Astrocyte (in vitro differentiated cells and primary cell): ENCODE data around the gene PTH2R. TPM values are rescaled to one million over a fixed set of nuclear protein-coding genes. Genes with fewer than 3 reads are reported as not detected.

Experiments used
- DNase-seq: peaks from one replicate; pipeline ENCODE4 v3.0.0-alpha.2; 2010; ENCODE audit warnings: low read depth
- FAIRE-seq: peaks from 2 replicates; lab custom pipeline; 2011; peaks lifted over from hg19 to GRCh38; lab: Jason Lieb, UNC
- H2AFZ ChIP-seq: 2 replicates; pipeline ENCODE4 v1.6.0; 2012; ENCODE audit warnings: low read depth, low read length, inconsistent platforms
- H3K27ac ChIP-seq: 2 replicates; pipeline ENCODE4 v1.5.1; 2011; ENCODE audit warnings: low read depth, low read length, inconsistent platforms
- H3K27me3 ChIP-seq: 2 replicates; pipeline ENCODE4 v1.6.0; 2011; ENCODE audit warnings: low read length, inconsistent platforms; ENCODE audit not compliant: insufficient read depth
- H3K36me3 ChIP-seq: 2 replicates; pipeline ENCODE4 v1.5.1; 2011; ENCODE audit warnings: low read length, inconsistent platforms; ENCODE audit not compliant: insufficient read depth
- H3K4me1 ChIP-seq: 2 replicates; pipeline ENCODE4 v1.5.1; 2011; ENCODE audit warnings: low read length, inconsistent platforms; ENCODE audit not compliant: insufficient read depth
- H3K4me2 ChIP-seq: 2 replicates; pipeline ENCODE4 v1.6.0; 2012; ENCODE audit warnings: low read length, inconsistent platforms
- H3K4me3 ChIP-seq: 2 replicates; pipeline ENCODE4 v1.5.1; 2011; ENCODE audit warnings: low read depth, mild to moderate bottlenecking, low read length, inconsistent platforms; ENCODE audit not compliant: insufficient read depth
- H3K79me2 ChIP-seq: 2 replicates; pipeline ENCODE4 v1.6.0; 2012; ENCODE audit warnings: mild to moderate bottlenecking, low read length, inconsistent platforms; ENCODE audit not compliant: insufficient read depth
- H3K9ac ChIP-seq: 2 replicates; pipeline ENCODE4 v1.6.0; 2012; ENCODE audit warnings: mild to moderate bottlenecking, low read length, inconsistent platforms
- H3K9me3 ChIP-seq: 2 replicates; pipeline ENCODE4 v1.5.1; 2012; ENCODE audit warnings: low read depth, mild to moderate bottlenecking, low read length, inconsistent platforms; ENCODE audit not compliant: insufficient read depth
- H4K20me1 ChIP-seq: 2 replicates; pipeline ENCODE4 v1.6.0; 2012; ENCODE audit warnings: low read length, inconsistent platforms; ENCODE audit not compliant: insufficient read depth
- H3K27ac Mint-ChIP-seq: one replicate; pipeline ENCODE4 v1.8.0; 2021; ENCODE audit warnings: mild to moderate bottlenecking, mixed read lengths; ENCODE audit not compliant: unreplicated experiment
- H3K27me3 Mint-ChIP-seq: one replicate; pipeline ENCODE4 v1.8.0; 2021; ENCODE audit warnings: low read depth, mixed read lengths; ENCODE audit not compliant: unreplicated experiment
- H3K36me3 Mint-ChIP-seq: one replicate; pipeline ENCODE4 v1.8.0; 2021; ENCODE audit warnings: low read depth, mixed read lengths; ENCODE audit not compliant: unreplicated experiment
- H3K4me1 Mint-ChIP-seq: one replicate; pipeline ENCODE4 v1.8.0; 2021; ENCODE audit warnings: low read depth, mixed read lengths; ENCODE audit not compliant: unreplicated experiment
- H3K4me3 Mint-ChIP-seq: one replicate; pipeline ENCODE4 v1.8.0; 2021; ENCODE audit warnings: mild to moderate bottlenecking, moderate library complexity, mixed read lengths; ENCODE audit not compliant: unreplicated experiment
- H3K9me3 Mint-ChIP-seq: one replicate; pipeline ENCODE4 v1.8.0; 2021; ENCODE audit warnings: mild to moderate bottlenecking, mixed read lengths; ENCODE audit not compliant: unreplicated experiment
- CTCF ChIP-seq: IDR thresholded peaks from 2 replicates; pipeline ENCODE4 v1.5.1; 2011; ENCODE audit warnings: low read depth, mild to moderate bottlenecking, inconsistent platforms, low read length, moderate library complexity; ENCODE audit not compliant: insufficient read depth
- EZH2 ChIP-seq: IDR thresholded peaks from 2 replicates; pipeline ENCODE4 v1.6.1; 2012; ENCODE audit warnings: mild to moderate bottlenecking, low read length, inconsistent platforms; ENCODE audit not compliant: insufficient read depth
- total RNA-seq: library from RNA; stranded (reverse); gene quantifications from 2 replicates; pipeline ENCODE4 v1.2.1, GENCODE V29; 2021

The PTH2R gene
- total RNA-seq, 1 donor from 2014 or later = not detected

- Histone ChIP-seq H2AFZ (no peak overlapping the region), H4K20me1 (no peaks in the 10 kb centered on the region), H3K9me3 (no peaks in the 10 kb centered on the region), H3K9ac (no peak overlapping the region), H3K27ac (no peak overlapping the region), H3K4me2 (no peak overlapping the region), H3K4me1 (no peaks in the 10 kb centered on the region), H3K36me3 (no peaks in the 10 kb centered on the region), H3K4me3 (no peak overlapping the region), H3K79me2 (no peaks in the 10 kb centered on the region), H3K27me3 (no peaks in the 10 kb centered on the region)
- FAIRE-seq (no peak), DNase-seq (no peak)
- Mint-ChIP-seq H3K36me3 (no peaks in the 10 kb centered on the region), H3K9me3 (no peaks in the 10 kb centered on the region), H3K4me1 (no peaks in the 10 kb centered on the region), H3K27me3 (no peaks in the 10 kb centered on the region), H3K4me3 (no peak overlapping the region), H3K27ac (no peak overlapping the region)
- TF ChIP-seq EZH2 (no peak), CTCF (no peak)
Measured at GRCh38 chr2:208426412-208427045, 19.9 kb downstream of the PTH2R start.

- Histone ChIP-seq H3K27ac (no peak overlapping the region), H2AFZ (no peak overlapping the region), H3K9ac (no peak overlapping the region), H3K4me1 (no peaks in the 10 kb centered on the region), H3K4me2 (no peak overlapping the region), H3K79me2 (no peaks in the 10 kb centered on the region), H4K20me1 (no peaks in the 10 kb centered on the region), H3K9me3 (no peaks in the 10 kb centered on the region), H3K4me3 (no peak overlapping the region), H3K27me3 (no peaks in the 10 kb centered on the region), H3K36me3 (no peaks in the 10 kb centered on the region)
- H3K4me3 Mint-ChIP-seq = no peak overlapping the region
- H3K36me3 Mint-ChIP-seq = no peaks in the 10 kb centered on the region
- DNase-seq = no peak
- H3K27me3 Mint-ChIP-seq = no peaks in the 10 kb centered on the region
- no peak for TF ChIP-seq CTCF
- TF ChIP-seq EZH2 = no peak
- no peak overlapping the region for H3K27ac Mint-ChIP-seq
- no peaks in the 10 kb centered on the region for H3K4me1 Mint-ChIP-seq
- H3K9me3 Mint-ChIP-seq = no peaks in the 10 kb centered on the region
- no peak for FAIRE-seq
Measured at GRCh38 chr2:208437755-208438154, 31.2 kb downstream of the PTH2R start.

DNA sequence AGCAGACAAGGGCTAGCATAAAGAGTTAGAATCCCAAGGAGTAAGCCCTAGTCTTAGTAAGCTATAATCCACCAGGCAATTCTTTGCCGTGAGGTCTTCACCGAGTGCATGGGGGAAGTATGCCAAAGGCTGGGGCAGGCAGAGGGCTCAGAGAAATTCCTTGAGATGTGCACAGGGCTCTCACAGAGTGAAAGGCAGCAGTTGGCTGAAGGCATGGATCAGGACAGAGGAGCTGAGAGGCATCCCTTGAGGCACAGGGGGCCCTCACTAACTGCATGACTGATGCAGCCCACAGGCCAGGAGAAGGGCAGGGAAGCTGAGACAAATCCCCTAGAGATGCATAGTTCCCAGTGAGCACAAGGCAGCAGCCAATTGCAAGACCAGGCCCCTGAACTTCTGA, 34.1 kb downstream of the PTH2R start:
- Histone ChIP-seq H2AFZ (no peak overlapping the region), H3K4me3 (no peak overlapping the region), H3K27me3 (no peaks in the 10 kb centered on the region), H3K4me1 (no peaks in the 10 kb centered on the region), H3K36me3 (no peaks in the 10 kb centered on the region), H3K9me3 (no peaks in the 10 kb centered on the region), H3K79me2 (no peaks in the 10 kb centered on the region), H3K27ac (no peak overlapping the region), H3K9ac (no peak overlapping the region), H3K4me2 (no peak overlapping the region), H4K20me1 (no peaks in the 10 kb centered on the region)
- Mint-ChIP-seq H3K36me3 (no peaks in the 10 kb centered on the region), H3K27me3 (no peaks in the 10 kb centered on the region), H3K9me3 (no peaks in the 10 kb centered on the region), H3K27ac (no peak overlapping the region), H3K4me1 (no peaks in the 10 kb centered on the region), H3K4me3 (no peak overlapping the region)
- FAIRE-seq = no peak
- TF ChIP-seq EZH2 (no peak), CTCF (no peak)
- no peak for DNase-seq
